HUES6 (cell line): ENCODE measurements around the gene SCGN.

Experiments used
- H3K27ac ChIP-seq: 2 replicates; pipeline ENCODE4 v1.7.0; 2013; ENCODE audit warnings: low read depth, mild to moderate bottlenecking, low read length, inconsistent platforms
- H3K27me3 ChIP-seq: 2 replicates; pipeline ENCODE4 v1.6.1; 2013; ENCODE audit warnings: low read length; ENCODE audit not compliant: control insufficient read depth, insufficient read depth
- H3K36me3 ChIP-seq: 2 replicates; pipeline ENCODE4 v1.6.1; 2013; ENCODE audit warnings: low read length; ENCODE audit not compliant: control insufficient read depth, insufficient read depth
- H3K4me1 ChIP-seq: 2 replicates; pipeline ENCODE4 v1.6.1; 2013; ENCODE audit warnings: low read length; ENCODE audit not compliant: control insufficient read depth, insufficient read depth
- H3K4me3 ChIP-seq: 2 replicates; pipeline ENCODE4 v1.5.1; 2013; ENCODE audit warnings: low read depth, low read length
- H3K9ac ChIP-seq: one replicate; pipeline ENCODE4 v1.6.1; 2013; ENCODE audit warnings: mild to moderate bottlenecking, low read length
- H3K9me3 ChIP-seq: 2 replicates; pipeline ENCODE4 v1.6.1; 2013; ENCODE audit warnings: low read depth, low read length; ENCODE audit not compliant: control insufficient read depth, insufficient read depth

Gene SCGN

GRCh38 chr6:25700761-25701160 is 48.7 kb downstream of the SCGN start:
- H3K4me3 ChIP-seq = no peak overlapping the region
- 0 out of 2 replicates have a peak, but pooled peaks cover 2% of the 10 kb centered on the region for H3K9me3 ChIP-seq
- no peaks in the 10 kb centered on the region for H3K4me1 ChIP-seq
- H3K27ac ChIP-seq = no peak overlapping the region
- H3K36me3 ChIP-seq = no peaks in the 10 kb centered on the region
- no peaks in the 10 kb centered on the region for H3K27me3 ChIP-seq
- H3K9ac ChIP-seq = no peak overlapping the region

GRCh38 chr6:25701807-25702206 is 49.8 kb downstream of the SCGN start:
- Histone ChIP-seq H3K27me3 (no peaks in the 10 kb centered on the region), H3K4me1 (no peaks in the 10 kb centered on the region), H3K27ac (no peak overlapping the region), H3K4me3 (no peak overlapping the region), H3K9ac (no peak overlapping the region), H3K36me3 (no peaks in the 10 kb centered on the region), H3K9me3 (0 out of 2 replicates have a peak, but pooled peaks cover 2% of the 10 kb centered on the region)

GRCh38 chr6:25703005-25703404 is 51.0 kb downstream of the SCGN start:
- Histone ChIP-seq H3K4me1 (no peaks in the 10 kb centered on the region), H3K9me3 (0 out of 2 replicates have a peak, but pooled peaks cover 2% of the 10 kb centered on the region), H3K27me3 (no peaks in the 10 kb centered on the region), H3K9ac (no peak overlapping the region), H3K27ac (no peak overlapping the region), H3K4me3 (no peak overlapping the region), H3K36me3 (no peaks in the 10 kb centered on the region)

GRCh38 chr6:25704001-25704400 is 52.0 kb downstream of the SCGN start:
- no peak overlapping the region for H3K27ac ChIP-seq
- no peak overlapping the region for H3K9ac ChIP-seq
- H3K27me3 ChIP-seq = no peaks in the 10 kb centered on the region
- H3K4me1 ChIP-seq = no peaks in the 10 kb centered on the region
- no peak overlapping the region for H3K4me3 ChIP-seq
- 0 out of 2 replicates have a peak, but pooled peaks cover 2% of the 10 kb centered on the region for H3K9me3 ChIP-seq
- H3K36me3 ChIP-seq = no peaks in the 10 kb centered on the region

- no peaks in the 10 kb centered on the region for H3K9me3 ChIP-seq
- H3K4me3 ChIP-seq = no peak overlapping the region
- no peak overlapping the region for H3K27ac ChIP-seq
- no peaks in the 10 kb centered on the region for H3K36me3 ChIP-seq
- no peaks in the 10 kb centered on the region for H3K27me3 ChIP-seq
- no peaks in the 10 kb centered on the region for H3K4me1 ChIP-seq
- no peak overlapping the region for H3K9ac ChIP-seq
These were observed 54.4 kb downstream of the SCGN start for GRCh38 chr6:25706314-25707014.

GRCh38 chr6:25709761-25710160 is 57.7 kb downstream of the SCGN start:
- no peak overlapping the region for H3K27ac ChIP-seq
- no peak overlapping the region for H3K9ac ChIP-seq
- no peaks in the 10 kb centered on the region for H3K9me3 ChIP-seq
- H3K36me3 ChIP-seq = no peaks in the 10 kb centered on the region
- H3K27me3 ChIP-seq = no peaks in the 10 kb centered on the region
- no peak overlapping the region for H3K4me3 ChIP-seq
- no peaks in the 10 kb centered on the region for H3K4me1 ChIP-seq

GRCh38 chr6:25710287-25710686 is 58.3 kb downstream of the SCGN start:
- Histone ChIP-seq H3K9ac (no peak overlapping the region), H3K27me3 (no peaks in the 10 kb centered on the region), H3K4me1 (no peaks in the 10 kb centered on the region), H3K27ac (no peak overlapping the region), H3K36me3 (no peaks in the 10 kb centered on the region), H3K4me3 (no peak overlapping the region), H3K9me3 (no peaks in the 10 kb centered on the region)

GRCh38 chr6:25713824-25714223 is 61.8 kb downstream of the SCGN start:
- Histone ChIP-seq H3K36me3 (no peaks in the 10 kb centered on the region), H3K9me3 (no peaks in the 10 kb centered on the region), H3K27ac (no peak overlapping the region), H3K4me3 (no peak overlapping the region), H3K4me1 (no peaks in the 10 kb centered on the region), H3K27me3 (no peaks in the 10 kb centered on the region), H3K9ac (no peak overlapping the region)

GRCh38 chr6:25714765-25715164 is 62.8 kb downstream of the SCGN start:
- no peaks in the 10 kb centered on the region for H3K4me1 ChIP-seq
- no peaks in the 10 kb centered on the region for H3K36me3 ChIP-seq
- H3K9ac ChIP-seq = no peak overlapping the region
- H3K27ac ChIP-seq = no peak overlapping the region
- H3K4me3 ChIP-seq = no peak overlapping the region
- H3K9me3 ChIP-seq = no peaks in the 10 kb centered on the region
- no peaks in the 10 kb centered on the region for H3K27me3 ChIP-seq

- H3K9me3 ChIP-seq = no peaks in the 10 kb centered on the region
These were observed 63.8 kb downstream of the SCGN start for GRCh38 chr6:25715794-25716193.

GRCh38 chr6:25717866-25718740 is 66.1 kb downstream of the SCGN start:
- Histone ChIP-seq H3K9me3 (no peaks in the 10 kb centered on the region), H3K4me3 (no peak overlapping the region), H3K27me3 (no peaks in the 10 kb centered on the region), H3K4me1 (no peaks in the 10 kb centered on the region), H3K27ac (no peak overlapping the region), H3K9ac (no peak overlapping the region), H3K36me3 (no peaks in the 10 kb centered on the region)

More at GRCh38 chr6:25715794-25716193, 63.8 kb downstream of the SCGN start:
- H3K9ac ChIP-seq = no peak overlapping the region
- H3K4me3 ChIP-seq = no peak overlapping the region
- H3K36me3 ChIP-seq = no peaks in the 10 kb centered on the region
- no peaks in the 10 kb centered on the region for H3K27me3 ChIP-seq
- no peaks in the 10 kb centered on the region for H3K4me1 ChIP-seq
- H3K27ac ChIP-seq = no peak overlapping the region
